Activated T-cell treated with anti-CD3 and anti-CD28 coated beads for 4 hours (primary cell): ENCODE results near the gene GLYAT.

Experiments
- DNase-seq: peaks from one replicate; pipeline ENCODE4 v3.0.0-alpha.2; 2020

Gene GLYAT, protein sequence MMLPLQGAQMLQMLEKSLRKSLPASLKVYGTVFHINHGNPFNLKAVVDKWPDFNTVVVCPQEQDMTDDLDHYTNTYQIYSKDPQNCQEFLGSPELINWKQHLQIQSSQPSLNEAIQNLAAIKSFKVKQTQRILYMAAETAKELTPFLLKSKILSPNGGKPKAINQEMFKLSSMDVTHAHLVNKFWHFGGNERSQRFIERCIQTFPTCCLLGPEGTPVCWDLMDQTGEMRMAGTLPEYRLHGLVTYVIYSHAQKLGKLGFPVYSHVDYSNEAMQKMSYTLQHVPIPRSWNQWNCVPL

DNA sequence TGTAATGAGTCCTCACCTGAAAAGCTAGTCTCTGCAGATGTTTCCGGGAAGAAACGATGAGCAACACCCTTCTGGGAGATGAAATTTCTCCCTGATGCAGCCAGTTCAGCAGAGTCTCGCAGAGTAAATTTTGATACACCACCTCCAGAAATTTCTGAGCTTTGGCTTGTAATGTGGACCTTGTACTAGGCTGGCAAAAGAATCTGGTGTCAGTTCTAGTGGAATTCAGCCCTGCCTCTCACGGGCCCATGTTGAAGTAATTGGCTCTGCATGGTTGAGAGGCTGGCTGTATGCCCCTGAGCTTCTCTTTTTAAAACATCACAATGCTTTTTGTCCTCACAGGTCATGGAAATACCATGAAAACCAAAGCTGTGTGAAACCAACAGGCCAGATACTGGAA is at the start of gene GLYAT:
Gene GLYAT, minus strand, starts transcription at position 125 of the 400 bp plus-strand sequence. CDS start 7,447 bp downstream, outside the sequence.
- no peak for DNase-seq

DNA sequence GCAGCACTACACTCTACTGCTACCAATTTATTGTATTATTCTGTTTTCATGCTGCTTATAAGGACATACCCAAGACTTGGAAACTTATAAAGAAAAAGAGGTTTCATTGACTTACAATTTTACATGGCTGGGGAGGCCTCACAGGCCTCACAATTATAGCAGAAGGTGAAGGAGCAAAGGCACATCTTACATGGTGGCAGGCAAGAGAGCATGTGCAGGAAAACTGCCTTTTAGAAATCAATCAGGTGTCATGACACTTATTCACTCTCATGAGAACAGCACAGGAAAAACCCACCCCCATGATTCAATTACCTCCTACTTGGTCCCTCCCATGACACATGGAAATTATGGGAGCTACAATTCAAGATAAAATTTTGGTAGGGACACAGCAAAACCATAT is 49.6 kb upstream of the GLYAT start:
- DNase-seq: no peak

DNA sequence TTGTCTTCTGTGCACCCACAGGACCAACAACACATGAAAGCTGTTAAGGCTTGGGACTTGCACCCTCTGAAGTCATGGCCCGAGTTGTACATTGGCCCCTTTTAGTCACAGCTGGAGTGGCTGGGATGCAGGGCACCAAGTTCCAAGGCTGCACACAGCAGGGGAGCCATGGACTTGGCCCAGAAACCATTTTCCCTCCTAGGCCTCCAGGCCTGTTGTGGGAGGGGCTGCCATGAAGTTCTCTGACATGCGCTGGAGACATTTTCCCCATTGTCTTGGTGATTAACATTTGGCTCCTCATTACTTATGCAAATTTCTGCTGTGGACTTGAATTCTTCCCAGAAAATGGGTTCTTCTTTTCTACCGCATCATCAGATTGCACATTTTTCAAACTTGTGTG is 48.8 kb upstream of the GLYAT start:
- no peak for DNase-seq

DNA sequence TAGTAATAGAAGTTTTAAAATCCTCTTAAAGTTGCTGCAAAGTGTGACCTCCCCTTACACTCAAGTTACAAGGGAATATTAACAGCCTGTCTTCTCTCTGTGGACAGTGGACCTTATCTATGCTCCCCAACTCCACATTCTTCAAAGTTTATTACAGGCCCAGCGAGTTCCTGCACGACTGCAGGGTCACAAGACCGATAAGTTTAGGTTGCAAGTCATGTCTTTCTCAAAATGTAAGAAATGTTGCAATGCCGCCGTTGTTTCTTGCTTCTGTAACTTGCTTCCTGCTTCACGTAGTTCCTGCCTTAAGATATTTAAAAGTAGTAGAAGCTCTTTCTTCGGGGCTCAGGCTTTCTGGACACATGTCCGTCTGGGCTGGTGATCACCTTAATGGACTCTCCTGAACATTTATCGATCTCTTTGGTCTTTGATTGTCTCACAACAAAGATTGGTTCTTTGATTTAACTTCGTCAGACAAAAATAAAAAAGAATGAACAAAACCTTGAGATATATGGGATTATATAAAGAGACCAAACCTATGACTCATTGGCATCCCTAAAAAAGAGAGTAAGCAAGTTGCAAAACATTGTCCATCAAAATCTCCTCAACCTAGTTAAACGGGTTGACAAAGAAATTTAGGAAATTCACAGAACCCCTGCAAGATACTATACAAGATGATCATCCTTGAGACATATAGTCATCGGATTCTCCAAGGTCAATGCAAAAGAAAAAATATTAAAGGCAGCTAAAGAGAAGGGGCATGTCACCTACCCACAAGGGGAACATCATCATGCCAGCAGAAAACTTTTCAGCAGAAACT is 45.4 kb upstream of the GLYAT start:
- DNase-seq: no peak

DNA sequence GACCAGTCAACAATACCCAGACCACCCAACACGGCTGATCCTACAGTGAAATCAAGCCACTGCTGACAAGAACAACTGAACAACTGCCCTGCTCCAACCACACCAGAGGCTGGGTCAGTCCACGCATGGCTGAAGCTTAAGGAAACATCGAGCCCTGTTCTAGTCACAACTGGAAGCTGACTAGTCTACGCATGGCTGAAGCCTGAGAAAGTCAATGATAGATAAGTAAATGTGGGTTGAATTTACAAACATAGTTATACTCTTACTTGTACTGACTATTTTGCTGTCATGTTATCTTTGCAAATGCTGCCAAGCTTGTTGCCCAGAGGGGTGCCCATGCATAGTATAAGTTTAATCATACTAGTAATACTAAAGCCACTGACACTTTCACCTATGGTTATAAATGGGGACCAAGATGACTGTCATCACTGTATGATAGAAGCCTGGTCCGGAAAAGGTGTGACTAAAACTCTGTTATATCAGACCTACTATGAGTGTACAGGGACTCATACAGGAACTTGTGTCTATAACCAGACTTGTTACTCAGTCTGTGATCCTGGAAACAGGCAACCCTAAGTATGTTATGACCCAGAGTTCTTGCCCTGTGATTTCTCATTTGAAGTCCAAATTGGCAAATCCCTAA is 43.4 kb upstream of the GLYAT start:
- no peak for DNase-seq

DNA sequence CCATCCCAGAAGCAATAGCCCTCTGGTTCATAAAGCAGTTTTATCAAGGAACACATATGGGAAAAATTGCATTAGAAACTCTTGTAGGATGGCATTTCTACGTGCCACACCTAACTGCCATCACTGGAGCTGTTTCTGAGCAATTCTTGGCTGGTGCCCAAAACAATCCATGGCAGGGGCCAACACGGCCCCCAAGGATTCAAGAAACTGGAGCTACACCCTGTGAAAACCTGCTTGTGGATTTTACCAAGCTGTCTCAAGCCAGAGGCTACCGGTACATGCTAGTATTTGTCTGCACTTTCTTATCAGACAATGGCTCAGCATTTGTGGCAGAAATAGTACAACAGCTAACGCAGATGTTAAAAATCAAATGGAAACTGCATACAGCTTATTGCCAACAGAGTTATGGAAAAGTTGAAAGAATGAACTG is 42.4 kb upstream of the GLYAT start:
- DNase-seq: no peak

DNA sequence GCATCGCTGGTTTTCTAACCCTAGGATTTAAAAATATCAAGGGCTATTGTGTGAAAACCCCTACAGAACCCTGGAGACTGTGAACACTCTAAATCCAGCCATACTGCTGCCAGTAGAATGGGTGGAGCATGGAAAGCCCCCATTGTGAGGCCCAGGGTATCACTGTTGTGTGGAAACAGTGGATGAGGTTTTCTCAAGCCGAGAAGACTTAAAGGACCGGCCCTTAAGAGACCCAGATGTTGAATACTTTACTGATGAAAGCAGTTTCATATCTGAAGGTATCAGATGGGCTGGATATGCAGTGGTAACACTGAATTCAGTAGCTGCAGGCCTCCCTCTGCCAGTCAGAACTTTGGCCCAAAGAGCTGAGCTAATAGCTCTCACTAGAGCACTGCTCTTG is 41.6 kb upstream of the GLYAT start:
- no peak for DNase-seq

DNA sequence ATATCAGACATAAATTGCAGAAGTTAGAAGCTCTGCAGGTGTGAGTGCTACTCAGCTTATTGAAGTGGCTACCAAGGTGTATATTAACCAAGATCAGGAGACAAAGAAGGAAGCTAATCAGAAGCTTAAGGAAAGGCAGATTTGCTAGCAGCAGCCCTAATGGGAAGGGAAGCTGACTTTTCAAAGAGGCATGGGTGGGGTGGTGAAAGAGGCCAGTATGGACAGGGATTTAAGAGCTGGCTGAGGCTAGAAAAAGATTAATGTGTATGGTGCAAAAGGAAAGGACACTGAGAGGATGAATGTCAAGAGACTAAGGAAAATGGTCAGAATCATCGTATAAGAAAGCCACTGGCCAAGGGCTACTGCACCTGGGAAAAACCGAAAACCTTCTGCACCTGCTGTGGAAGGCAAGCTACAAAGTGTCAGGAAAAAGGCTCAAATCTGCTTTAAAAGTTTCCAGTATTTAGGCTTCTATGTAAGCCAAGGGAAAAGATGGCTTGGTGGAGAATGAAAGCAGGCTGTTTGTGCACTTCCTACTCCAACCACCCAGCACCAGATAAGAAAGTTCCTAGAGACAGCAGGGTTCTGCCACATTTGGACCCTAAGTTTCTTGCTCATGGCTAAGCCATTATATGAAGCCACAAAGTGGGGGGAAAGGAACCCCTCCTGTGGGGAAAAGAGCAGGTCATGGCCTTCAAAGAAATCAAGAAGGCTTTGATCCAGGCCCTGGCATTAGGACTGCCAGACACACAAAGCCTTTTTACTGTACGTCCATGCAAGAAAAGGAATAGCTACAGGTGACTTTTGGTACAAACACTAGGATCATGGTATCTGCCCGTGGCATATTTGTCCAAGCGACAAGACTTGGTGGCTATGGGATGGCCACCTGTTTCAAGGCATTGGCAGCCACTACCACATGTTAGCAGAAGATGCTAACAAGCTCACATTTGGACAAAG is 40.9 kb upstream of the GLYAT start:
- no peak for DNase-seq

DNA sequence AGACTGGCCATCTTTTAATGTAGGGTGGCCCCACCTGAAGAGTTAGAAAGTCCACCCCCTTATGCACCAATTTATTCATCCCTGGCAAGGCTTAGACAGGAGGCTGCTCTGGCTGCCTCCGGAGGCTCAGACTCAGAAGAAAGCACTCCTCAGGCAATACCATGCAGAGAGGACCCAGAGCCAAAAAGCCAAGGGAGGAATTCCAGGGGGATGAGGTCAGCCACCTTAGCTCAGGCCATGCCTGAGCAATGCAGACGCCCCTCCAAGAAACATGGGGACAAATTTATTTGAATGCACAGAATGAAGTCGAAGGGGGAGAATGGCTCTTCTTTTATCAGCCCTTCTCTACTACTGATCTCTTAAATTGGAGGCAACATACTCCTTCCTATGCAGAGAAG is 39.7 kb upstream of the GLYAT start:
- DNase-seq: no peak

DNA sequence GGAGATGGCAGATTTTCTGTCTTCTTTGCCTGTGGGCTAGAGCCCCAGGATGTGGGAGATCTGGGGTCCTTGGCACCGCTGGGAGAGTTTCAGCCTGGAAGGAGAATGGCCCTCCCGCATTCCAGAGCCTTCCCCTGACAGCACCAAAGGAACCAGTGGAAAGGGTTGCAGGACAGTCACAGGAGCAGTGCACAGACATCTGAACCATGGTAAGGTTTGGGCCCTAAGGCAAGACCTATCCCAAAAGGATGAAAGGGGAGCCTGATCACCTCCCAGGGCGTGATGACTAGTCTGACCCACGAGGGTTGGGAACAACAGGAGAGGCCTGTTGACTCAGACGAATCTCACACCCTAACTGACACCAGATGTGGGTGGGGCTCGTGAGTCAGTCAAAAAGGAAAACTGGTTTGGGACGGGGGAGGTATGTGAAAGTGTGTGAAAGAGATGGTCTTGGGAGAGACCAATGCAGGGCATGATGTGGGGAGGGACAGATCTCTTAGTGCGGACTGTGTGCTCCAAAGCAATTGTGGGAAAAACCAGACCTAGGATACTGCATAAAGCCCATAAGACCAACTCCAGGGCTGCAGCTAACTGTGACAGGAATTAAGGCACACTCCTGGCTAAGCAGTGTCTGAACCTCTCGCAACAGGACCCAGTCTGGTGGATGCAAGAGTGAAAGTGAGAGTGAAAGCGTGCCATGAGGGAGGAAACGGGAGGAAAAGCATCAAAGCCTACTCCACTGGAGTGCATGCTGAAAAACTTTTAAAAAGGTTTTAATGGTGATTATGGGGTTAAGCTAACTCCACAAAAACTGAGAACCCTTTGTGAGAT is 39.1 kb upstream of the GLYAT start:
- DNase-seq: no peak

DNA sequence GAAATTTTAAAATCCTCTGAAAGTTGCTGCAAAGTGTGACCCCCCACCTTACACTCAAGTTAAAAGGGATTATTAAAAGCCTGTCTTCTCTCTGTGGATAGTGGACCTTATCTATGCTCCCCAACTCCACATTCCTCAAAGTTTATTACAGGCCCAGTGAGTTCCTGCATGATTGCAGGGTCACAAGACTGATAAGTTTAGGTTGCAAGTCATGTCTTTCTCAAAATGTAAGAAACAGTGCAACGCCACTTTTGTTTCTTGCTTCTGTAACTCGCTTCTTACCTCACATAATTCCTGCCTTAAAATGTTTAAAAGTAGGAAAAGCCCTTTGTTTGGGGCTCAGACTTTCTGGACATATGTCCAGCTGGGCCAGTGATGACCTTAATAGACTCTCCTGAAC is 38.4 kb upstream of the GLYAT start:
- no peak for DNase-seq

DNA sequence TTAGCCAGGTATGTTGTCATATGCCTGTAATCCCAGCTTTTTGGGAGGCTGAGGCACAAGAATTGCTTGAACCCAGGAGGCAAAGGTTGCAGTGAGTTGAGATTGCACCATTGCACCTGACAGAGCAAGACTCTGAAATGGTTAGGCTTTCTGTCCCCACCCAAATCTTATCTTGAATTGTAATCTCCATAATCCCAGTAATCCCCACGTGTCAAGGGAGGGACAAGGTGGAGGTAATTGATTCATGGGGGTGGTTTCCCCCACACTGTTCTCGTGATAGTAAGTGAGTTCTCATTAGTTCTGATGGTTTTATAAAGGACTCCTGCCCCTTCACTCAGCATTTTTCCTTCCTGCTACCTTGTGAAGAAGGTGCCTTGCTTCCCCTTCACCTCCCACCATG is 37.6 kb upstream of the GLYAT start:
- DNase-seq: no peak

DNA sequence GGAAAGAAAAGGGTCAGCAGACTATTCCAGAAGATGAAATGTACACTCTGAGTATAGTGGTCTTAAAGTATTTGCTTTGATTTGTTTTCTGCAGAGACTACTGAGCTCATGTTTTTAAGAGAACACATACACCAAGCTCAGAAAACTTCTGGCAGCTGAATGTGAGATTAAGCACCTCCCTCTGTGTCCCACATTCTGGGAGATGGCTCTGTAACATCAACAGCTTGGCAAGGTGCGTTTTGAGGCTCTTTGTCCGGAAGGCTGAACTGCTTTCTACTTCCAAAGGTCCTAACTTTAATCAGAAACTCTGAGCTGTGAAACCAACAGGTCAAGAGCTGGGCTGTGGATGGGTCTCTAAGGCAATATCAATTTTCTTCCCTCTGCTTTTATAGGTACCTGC is 36.4 kb upstream of the GLYAT start:
- no peak for DNase-seq

DNA sequence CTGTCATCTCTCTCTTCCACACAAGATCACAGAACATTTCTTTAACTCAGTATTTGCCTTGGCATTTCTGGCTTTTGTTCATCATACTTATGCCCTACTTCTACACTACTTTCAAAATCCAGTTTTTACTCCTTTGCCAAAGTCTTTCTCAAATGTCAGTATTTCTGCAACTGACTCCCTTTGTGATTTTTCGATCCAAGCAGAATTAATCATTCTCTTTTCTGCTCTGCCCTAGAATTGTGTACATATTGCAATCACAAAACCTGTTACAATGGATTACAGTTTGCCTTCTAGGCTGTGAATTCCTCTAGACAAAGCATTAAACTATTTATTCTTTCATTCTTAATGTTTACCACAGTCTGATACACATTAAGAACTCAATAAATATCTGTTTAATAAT is 33.3 kb upstream of the GLYAT start:
- no peak for DNase-seq

DNA sequence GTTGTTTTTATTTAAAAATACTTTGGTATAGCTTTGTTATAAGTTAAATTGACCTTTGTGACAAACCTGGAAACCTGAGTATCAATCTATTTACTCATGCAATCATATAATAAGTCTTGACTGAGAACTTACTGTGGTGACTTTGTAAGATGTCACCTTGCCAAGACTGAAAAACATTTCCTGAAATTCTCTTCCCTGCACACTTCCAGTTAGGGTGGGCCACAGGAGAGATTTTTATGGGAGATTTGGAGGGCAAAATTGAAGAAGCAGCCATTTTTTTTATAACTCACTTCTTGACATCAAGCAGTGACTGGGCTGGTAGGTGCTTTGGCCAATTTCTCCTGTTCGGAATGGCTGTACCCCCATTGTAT is 31.4 kb upstream of the GLYAT start:
- DNase-seq: no peak

DNA sequence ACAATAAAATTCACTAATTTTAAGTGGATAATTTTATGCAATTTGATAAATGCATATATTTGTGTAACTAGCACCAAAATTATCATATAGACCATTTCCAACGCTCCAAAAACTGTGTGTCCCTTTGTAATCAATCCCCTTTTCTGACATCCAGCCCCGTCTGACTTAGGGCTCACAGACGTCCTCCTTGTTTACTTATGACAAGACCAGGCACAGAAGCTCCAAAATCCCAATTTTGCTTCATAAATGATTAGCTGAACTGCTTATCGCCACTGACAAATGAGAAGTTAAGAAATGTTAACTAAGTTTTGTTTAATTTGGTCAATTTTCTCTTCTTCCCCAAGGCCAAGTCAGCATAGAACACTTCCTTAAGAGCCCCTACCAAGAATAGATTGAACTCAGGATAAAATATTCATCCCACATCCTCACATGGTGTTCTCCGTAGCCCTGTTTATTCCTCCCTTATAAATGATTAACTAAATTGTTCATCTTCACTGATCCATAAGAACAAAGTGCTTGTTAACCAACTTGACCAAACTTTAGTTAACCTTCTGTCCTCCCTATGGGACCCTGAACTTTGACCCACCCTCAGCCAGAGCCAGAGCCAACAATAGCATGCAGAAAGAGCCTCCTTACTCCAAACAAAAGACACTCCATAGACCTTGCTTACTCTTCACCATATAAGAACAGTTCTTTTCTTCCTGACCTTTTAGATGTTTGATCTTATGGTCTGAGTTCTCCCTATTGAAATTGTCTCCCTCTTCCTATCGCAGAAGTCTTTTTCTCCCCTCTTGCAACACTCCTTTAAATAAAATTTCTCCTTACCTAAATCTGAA is 30.8 kb upstream of the GLYAT start:
- no peak for DNase-seq

DNA sequence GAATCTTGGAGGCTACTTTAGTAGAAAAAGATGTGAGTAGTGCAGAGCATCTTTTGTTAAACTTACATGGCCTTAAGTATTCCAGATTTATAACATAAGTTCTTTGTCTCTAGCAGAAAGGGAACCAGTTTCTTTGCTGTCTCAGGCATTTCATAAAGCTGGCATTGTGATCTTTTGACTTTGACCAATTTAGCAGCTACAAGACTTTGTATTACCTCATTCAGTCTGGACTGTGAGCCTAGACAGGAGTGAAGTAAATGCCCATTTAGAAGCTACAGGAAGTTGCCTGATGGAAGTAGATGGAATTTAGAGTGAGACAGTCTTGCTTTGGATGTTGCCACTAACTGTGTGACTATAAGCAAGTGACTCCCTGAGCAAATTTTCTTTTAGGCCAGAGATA is 25.7 kb upstream of the GLYAT start:
- no peak for DNase-seq

DNA sequence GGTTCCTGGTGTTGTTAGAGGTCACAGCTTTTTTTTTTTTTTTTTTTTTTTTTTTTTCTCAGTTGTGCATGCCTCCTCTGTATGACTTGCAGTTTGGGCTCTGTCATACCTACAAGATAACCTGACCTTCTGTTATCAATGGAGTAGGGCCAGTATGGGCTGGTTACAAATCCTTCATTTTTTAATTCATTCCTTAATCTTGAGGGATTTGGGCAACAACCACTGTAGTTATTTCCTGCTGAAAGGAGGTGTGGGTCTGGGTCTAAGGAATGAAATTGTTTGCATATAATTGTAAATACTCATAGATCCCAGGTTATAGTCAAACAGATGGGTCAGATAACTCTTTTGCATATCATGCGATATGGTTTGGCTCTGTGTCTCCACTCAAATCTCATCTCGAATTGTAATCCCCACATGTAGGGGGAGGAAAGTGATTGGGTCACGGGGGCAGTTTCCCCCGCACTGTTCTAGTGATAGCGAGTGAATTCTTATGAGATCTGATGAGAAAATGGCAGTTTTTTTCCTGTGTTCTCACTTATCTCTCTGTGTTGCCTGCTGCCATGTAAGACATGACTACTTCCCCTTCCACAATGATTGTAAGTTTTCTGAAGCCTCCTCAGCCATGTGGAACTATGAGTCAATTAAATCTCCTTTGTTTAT is 14.1 kb upstream of the GLYAT start:
- no peak for DNase-seq

DNA sequence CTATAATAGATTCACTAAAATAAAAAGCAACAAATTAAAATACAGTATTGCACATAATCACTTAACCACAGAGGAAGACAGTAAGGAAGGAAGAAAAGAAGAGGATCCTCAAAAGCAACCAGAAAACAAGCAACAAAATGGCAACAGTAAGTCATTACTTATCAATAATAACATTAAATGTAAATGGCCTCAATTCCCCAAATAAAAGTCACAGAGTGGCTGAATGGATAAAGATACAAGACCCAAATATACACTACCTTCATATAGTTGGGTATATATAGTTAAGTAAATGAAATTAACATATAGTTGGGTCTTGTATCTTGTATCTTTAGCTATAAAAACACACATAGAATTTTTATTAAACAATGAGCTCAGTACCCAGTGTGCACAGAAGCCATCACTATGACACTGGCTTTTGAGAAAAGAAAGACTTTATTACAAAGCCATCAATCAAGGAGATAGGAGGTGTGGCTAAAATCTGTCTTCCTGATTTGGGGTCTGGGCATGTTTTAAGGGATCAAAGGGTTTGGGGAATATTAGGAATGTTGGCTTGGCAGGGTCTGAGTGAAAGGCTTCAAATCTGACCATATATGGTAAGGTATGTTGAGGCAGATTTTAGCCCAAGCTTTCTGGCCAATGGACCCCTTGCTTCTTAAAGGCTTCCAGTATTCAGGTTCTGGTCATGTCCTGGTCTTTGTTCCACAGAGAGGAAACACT is 13.4 kb upstream of the GLYAT start:
- no peak for DNase-seq
